NCI-H748 (cell line): ENCODE measurements around the gene LBH.

ENCODE experiments used
- DNase-seq: peaks from one replicate; lab custom pipeline; 2025; ENCODE audit not compliant: unreplicated experiment; lab: John Stamatoyannopoulos, UW

LBH gene

GRCh38 chr2:30300456-30301221 is 69.3 kb downstream of the LBH start:
- no peak for DNase-seq

- no peak for DNase-seq
Measured at GRCh38 chr2:30301551-30301950, 70.2 kb downstream of the LBH start.

GRCh38 chr2:30302566-30302965 is 71.2 kb downstream of the LBH start:
- DNase-seq, result no peak

- no peak for DNase-seq
Measured at GRCh38 chr2:30303095-30303494, 71.8 kb downstream of the LBH start.

- no peak for DNase-seq
Measured at GRCh38 chr2:30305235-30305634, 73.9 kb downstream of the LBH start.

GRCh38 chr2:30306522-30306921 is 75.2 kb downstream of the LBH start:
- DNase-seq, result no peak

- no peak for DNase-seq
Measured at GRCh38 chr2:30308280-30308679, 76.9 kb downstream of the LBH start.
